Activated CD8-positive, alpha-beta memory T cell treated with anti-CD3 and anti-CD28 coated beads for 24 hours (primary cell): ENCODE results near the gene TIMM9.
A peak's percentile ranks its signal among the peaks of the same experiment; 100 is the strongest.
"Not testable (repeated sequence)": the region's sequence is repeated elsewhere in the genome, so short reads cannot be mapped to it uniquely, and the experiment has no call there.

Experiments used
- DNase-seq: peaks from one replicate; pipeline ENCODE4 v3.0.0-alpha.2; 2020

TIMM9 gene

DNA sequence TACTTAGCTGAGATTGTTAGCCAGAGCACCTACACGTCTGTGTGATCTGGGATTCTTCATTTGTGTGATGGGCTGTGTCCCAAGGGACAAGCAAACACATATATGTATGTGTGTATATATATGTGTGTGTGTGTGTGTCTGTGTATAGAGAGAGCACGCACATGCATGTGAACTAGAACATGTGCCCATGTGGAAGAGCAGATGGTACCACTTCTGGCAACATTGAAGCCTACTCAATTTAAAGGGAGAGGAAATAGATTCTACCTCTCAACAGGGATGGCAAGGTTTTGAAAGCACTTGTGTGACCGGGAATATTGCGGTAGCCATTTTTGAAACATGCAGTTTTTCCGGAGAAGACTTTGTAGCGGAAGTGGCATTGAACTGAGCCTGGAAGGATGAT, 30.2 kb downstream of the TIMM9 start:
- DNase-seq: no peak

DNA sequence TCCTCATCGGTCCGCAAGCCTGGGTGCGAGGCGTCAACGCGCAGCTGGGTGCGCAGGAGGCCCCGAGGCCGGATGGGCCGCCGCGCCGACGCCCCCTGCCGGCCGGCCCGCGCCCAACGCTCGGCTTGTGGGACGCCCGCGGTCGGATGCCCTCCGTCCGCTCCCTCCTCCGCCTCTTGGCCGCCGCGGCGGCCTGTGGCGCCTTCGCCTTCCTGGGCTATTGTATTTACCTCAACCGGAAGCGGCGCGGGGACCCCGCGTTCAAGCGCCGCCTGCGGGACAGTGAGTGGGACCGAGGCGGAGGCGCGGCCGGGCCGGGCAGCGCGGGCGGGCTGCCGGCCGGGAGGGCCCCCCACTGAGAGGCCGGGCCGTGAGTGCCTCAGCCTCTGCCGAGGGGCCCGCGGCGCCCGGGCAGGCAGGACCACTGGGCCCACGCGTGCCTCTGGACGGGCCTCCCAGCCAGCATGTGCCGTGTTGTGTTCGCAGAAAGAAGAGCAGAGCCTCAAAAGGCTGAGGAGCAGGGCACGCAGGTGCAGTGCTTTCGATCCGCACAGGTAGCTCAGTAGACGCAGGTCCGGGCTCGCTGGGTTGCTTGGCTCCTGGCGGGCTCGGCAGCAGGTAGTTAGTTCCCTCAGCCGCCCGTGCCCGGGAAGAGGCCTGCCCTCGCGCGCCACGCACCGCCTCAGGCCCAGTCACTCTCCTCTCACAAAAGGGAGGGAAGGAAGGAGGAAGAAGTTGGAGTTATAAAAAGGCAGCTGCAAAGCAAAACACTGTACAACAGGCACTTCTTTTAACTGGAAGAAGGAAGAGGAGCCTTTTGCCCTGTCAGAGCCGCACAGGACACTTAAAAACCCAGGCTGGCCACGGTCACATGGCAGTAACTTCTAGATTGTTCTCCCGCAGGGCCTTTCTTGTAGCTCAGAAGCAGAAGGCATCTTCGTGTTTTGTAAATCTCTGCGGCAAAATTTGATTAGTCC, 31.2 kb downstream of the TIMM9 start, which contains the start of gene TOMM20L:
Gene TOMM20L, plus strand, starts transcription at position 119 of the 977 bp plus-strand sequence. Its CDS starts 28 bp downstream, at position 147.
- DNase-seq: peak; percentile 90

- no peak for DNase-seq
Observed at GRCh38 chr14:58395562-58395811, 31.8 kb downstream of the TIMM9 start.

DNA sequence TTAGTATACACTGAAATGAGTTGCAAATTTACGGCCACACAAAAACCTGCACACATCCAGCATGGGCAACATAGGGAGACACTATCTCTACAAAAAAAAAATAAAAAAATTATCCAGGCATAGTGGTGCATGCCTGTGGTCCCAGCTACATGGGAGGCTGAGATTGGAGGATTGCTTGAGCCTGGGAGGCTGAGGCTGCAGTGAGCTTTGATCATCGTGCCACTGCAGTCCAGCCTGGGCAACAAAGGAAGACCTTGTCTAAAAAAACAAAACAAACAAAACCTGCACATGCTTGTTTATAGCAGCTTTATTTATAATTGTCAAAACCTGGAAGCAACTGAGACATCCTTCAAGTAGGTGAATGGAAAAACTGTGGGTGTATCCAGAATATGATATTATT, 36.5 kb downstream of the TIMM9 start:
- no peak for DNase-seq

- DNase-seq: no peak
Observed at GRCh38 chr14:58376791-58377190, 50.5 kb downstream of the TIMM9 start.

GRCh38 chr14:58368956-58369355, 58.4 kb downstream of the TIMM9 start:
- no peak for DNase-seq

DNA sequence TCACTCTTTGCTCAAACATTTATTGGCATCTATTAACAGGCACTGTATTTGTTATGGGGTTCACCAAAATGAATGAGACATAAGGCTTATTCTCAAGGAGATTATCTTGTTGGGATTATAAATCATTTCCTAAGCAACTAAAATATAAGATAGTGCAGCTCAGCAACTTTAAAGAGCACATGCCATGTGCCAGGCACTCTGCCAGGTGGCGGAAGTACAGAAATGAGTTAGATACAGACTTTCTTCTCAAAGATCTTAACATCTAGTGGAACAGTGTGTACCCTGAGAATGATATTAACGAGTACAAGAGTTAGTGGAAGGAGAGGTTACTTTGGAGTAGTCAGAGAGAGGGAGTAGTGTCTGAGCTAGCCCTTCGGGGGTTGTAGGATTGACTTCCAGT, 60.0 kb downstream of the TIMM9 start:
- no peak for DNase-seq

- DNase-seq: no peak
Observed at GRCh38 chr14:58364316-58364715, 63.0 kb downstream of the TIMM9 start.

GRCh38 chr14:58362798-58363412, 64.4 kb downstream of the TIMM9 start:
- no peak for DNase-seq

DNA sequence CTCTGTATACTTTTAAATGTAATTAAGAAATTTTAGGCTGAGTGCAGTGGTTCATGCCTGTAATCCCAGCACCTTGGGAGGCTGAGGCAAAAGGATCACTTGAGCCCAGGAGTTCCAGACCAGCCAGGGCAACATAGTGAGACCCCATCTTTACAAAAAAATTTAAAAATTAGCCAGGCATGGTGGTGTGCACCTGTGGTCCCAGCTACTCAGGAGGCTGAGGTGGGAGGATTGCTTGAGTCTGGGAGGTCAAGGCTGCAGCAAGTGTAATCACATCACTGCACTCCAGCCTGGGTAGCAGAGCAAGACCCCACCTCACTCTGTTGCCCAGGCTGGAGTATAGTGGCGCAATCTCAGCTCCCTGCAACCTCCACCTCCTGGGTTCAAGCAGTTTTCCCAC, 65.1 kb downstream of the TIMM9 start:
- DNase-seq: not testable (repeated sequence)
